Measurements from ENCODE around the gene B2M. TPM values are rescaled to one million over a fixed set of nuclear protein-coding genes. Genes with fewer than 3 reads are reported as not detected.

Gene B2M
- polyA plus RNA-seq, 1 donor (not counting 4 experiments of a cell fraction or from before 2014, with no cell fraction given), result 3,098 TPM

- H3K9ac ChIP-seq (ENCODE audit: control insufficient read depth, extremely low read depth, insufficient read depth, low read length), result peak overlapping the region; percentile 99
- peaks cover 9% of the 10 kb centered on the region for H3K4me1 ChIP-seq (ENCODE audit: control insufficient read depth, extremely low read depth, insufficient read depth, low read length)
- dilution Hi-C loops (cut with MboI; ENCODE audit: extremely low pct_ligation_motif_present, low sequenced_read_pairs), result no loop called here
- no peak overlapping the region for H2AFZ ChIP-seq (ENCODE audit: control insufficient read depth, low read length)
- peaks cover 21% of the 10 kb centered on the region in 2 experiments for H3K36me3 ChIP-seq (ENCODE audit: control insufficient read depth in 2 of 2, extremely low read depth in 1 of 2, insufficient read depth in 2 of 2, low read length in 2 of 2)
- peak overlapping the region; percentile 85 to 98 (median 95) for H3K4me3 ChIP-seq (ENCODE audit: control insufficient read depth in 2 of 3, extremely low read depth in 1 of 3, insufficient read depth in 2 of 3, low read depth in 1 of 3, low read length in 3 of 3)
- FAIRE-seq (peak; percentile 43), DNase-seq (ENCODE audit: low read depth, low spot score) (no peak)
- no peaks in the 10 kb centered on the region for H3K9me3 ChIP-seq (ENCODE audit: control insufficient read depth, low read depth, low read length)
- peak overlapping the region; percentile 95 for H3K27ac ChIP-seq (ENCODE audit: control insufficient read depth, insufficient read depth, low read length)
- TF ChIP-seq EZH2 (IDR thresholded peaks at IDR 0.05; ENCODE audit: low read length) (no peak), CTCF (optimal IDR thresholded peaks at IDR 0.05 in 1 of 3, IDR thresholded peaks at IDR 0.05 in 1 of 3, conservative IDR thresholded peaks at IDR 0.05 in 1 of 3; ENCODE audit: extremely low read depth in 1 of 3, insufficient read depth in 2 of 3, low read length in 3 of 3) (no peak)
- H3K9me1 ChIP-seq (ENCODE audit: control insufficient read depth, extremely low read depth, insufficient read depth, low read length), result no peaks in the 10 kb centered on the region
- peaks cover 4% of the 10 kb centered on the region for H4K20me1 ChIP-seq (ENCODE audit: control insufficient read depth, extremely low read depth, insufficient read depth, low read length)
- H3K4me2 ChIP-seq (ENCODE audit: control insufficient read depth, extremely low read depth, insufficient read depth, low read depth, low read length), result peak overlapping the region; percentile 97
- H3K79me2 ChIP-seq (ENCODE audit: control insufficient read depth, insufficient read depth, low read length), result peaks cover 47% of the 10 kb centered on the region
- no peaks in the 10 kb centered on the region for H3K27me3 ChIP-seq (ENCODE audit: control insufficient read depth, extremely low read depth, insufficient read depth, low read length)
These were observed 1.2 kb downstream of the B2M start for GRCh38 chr15:44712346-44713005.

GRCh38 chr15:44713006-44713966 lies 2.0 kb downstream of the B2M start:
- peak overlapping the region; percentile 95 for H3K27ac ChIP-seq (ENCODE audit: control insufficient read depth, insufficient read depth, low read length)
- H3K9ac ChIP-seq (ENCODE audit: control insufficient read depth, extremely low read depth, insufficient read depth, low read length), result peak overlapping the region; percentile 99
- dilution Hi-C loops (cut with MboI; ENCODE audit: extremely low pct_ligation_motif_present, low sequenced_read_pairs), result no loop called here
- no peaks in the 10 kb centered on the region for H3K9me1 ChIP-seq (ENCODE audit: control insufficient read depth, extremely low read depth, insufficient read depth, low read length)
- peaks cover 6% of the 10 kb centered on the region for H4K20me1 ChIP-seq (ENCODE audit: control insufficient read depth, extremely low read depth, insufficient read depth, low read length)
- peaks cover 23 to 26% of the 10 kb centered on the region in 2 experiments for H3K36me3 ChIP-seq (ENCODE audit: control insufficient read depth in 2 of 2, extremely low read depth in 1 of 2, insufficient read depth in 2 of 2, low read length in 2 of 2)
- FAIRE-seq, result no peak
- peaks cover 47% of the 10 kb centered on the region for H3K79me2 ChIP-seq (ENCODE audit: control insufficient read depth, insufficient read depth, low read length)
- H3K4me2 ChIP-seq (ENCODE audit: control insufficient read depth, extremely low read depth, insufficient read depth, low read depth, low read length), result peak overlapping the region; percentile 97
- peak; percentile 6 to 42 (median 23) for TF ChIP-seq CTCF (optimal IDR thresholded peaks at IDR 0.05 in 1 of 3, IDR thresholded peaks at IDR 0.05 in 1 of 3, conservative IDR thresholded peaks at IDR 0.05 in 1 of 3; ENCODE audit: extremely low read depth in 1 of 3, insufficient read depth in 2 of 3, low read length in 3 of 3)
- TF ChIP-seq EZH2 (IDR thresholded peaks at IDR 0.05; ENCODE audit: low read length), result no peak
- no peak overlapping the region for H2AFZ ChIP-seq (ENCODE audit: control insufficient read depth, low read length)
- no peaks in the 10 kb centered on the region for H3K9me3 ChIP-seq (ENCODE audit: control insufficient read depth, low read depth, low read length)
- DNase-seq (ENCODE audit: low read depth, low spot score), result no peak
- no peaks in the 10 kb centered on the region for H3K27me3 ChIP-seq (ENCODE audit: control insufficient read depth, extremely low read depth, insufficient read depth, low read length)
- H3K4me1 ChIP-seq (ENCODE audit: control insufficient read depth, extremely low read depth, insufficient read depth, low read length), result peaks cover 9% of the 10 kb centered on the region
- H3K4me3 ChIP-seq (ENCODE audit: control insufficient read depth in 2 of 3, extremely low read depth in 1 of 3, insufficient read depth in 2 of 3, low read depth in 1 of 3, low read length in 3 of 3), result peak overlapping the region; percentile 85 to 98 (median 95)

Data from keratinocyte (primary cell).